ENCODE measurements around the gene RRP1B. TPM values are rescaled to one million over a fixed set of nuclear protein-coding genes. Genes with fewer than 3 reads are reported as not detected.

The RRP1B gene
- total RNA-seq, 6 experiments from 2014 or later = 8.0 to 17.0 (median 9.8) TPM

DNA sequence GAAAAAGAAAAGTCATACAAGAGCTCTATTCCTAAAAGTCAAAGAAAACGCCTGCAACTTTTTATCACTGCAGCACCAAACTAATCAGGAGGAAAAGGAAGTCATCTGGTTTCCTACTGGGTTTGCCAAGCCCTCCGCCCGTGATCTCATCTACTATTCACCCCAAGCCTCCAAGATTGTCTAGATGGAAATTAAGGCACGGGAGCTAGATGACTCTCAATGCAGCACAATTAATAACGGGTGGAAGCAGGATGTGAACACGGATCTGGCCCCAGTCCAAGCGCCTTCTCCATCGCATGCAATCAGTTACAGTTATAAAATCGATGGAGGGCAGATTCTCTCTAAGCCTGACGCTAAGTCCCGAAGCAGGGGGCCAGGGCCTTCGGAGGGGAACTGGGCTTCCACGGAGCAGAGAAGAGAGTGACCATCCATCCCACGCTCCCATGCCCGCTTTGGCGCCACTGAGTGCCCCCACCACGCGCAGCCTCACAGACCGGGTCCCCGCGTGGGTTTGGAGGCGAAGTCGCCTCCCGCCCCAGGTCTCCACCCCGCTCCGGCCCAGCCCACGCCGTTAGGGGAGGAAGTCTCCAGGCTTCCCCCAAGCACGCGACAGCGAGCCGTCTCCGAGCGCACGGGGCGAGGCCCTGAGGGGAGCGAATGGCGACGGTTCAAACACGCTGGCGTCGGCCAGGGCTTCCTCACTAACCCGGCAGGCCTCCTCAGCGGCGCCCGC is 1.8 kb upstream of the RRP1B start:
- ATAC-seq = peak in 2 of 4 donors; percentile 2 to 5
- WGBS (ENCODE audit: insufficient coverage, low coverage, low lambda C conversion rate, missing lambda C conversion rate) = 59% methylated on average over 18 of the region's 46 CpGs
- TF ChIP-seq CTCF (IDR thresholded peaks at IDR 0.05) (no peak), POLR2A (IDR thresholded peaks at IDR 0.05) (no peak)
- H3K9me3 ChIP-seq = no peaks in the 10 kb centered on the region
- DNase-seq = peak in 1 of 3 donors; percentile 33
- H3K36me3 ChIP-seq = peaks cover 0 to 3% (median 0%) of the 10 kb centered on the region in 4 donors
- H3K4me3 ChIP-seq = no peak overlapping the region
- no peaks in the 10 kb centered on the region for H3K27me3 ChIP-seq
- H3K4me1 ChIP-seq = peaks cover 0 to 20% (median 3%) of the 10 kb centered on the region in 4 donors
- intact Hi-C loops (cut with DNase I) = no loop called here
- H3K27ac ChIP-seq = no peak overlapping the region

GRCh38 chr21:43658088-43658741 is 1.1 kb upstream of the RRP1B start:
- H3K4me3 ChIP-seq = no peak overlapping the region
- no peaks in the 10 kb centered on the region for H3K9me3 ChIP-seq
- H3K4me1 ChIP-seq = peaks cover 0 to 20% (median 3%) of the 10 kb centered on the region in 4 donors
- intact Hi-C loops (cut with DNase I) = no loop called here
- DNase-seq = no peak
- 93% methylated on average over 17 of the region's 48 CpGs for WGBS (ENCODE audit: insufficient coverage, low coverage, low lambda C conversion rate, missing lambda C conversion rate)
- no peak for ATAC-seq
- H3K27ac ChIP-seq = no peak overlapping the region
- peaks cover 0 to 4% (median 0%) of the 10 kb centered on the region in 4 donors for H3K36me3 ChIP-seq
- no peaks in the 10 kb centered on the region for H3K27me3 ChIP-seq
- TF ChIP-seq POLR2A (IDR thresholded peaks at IDR 0.05) (no peak), CTCF (IDR thresholded peaks at IDR 0.05) (no peak)

- no peaks in the 10 kb centered on the region for H3K9me3 ChIP-seq
- H3K27me3 ChIP-seq = no peaks in the 10 kb centered on the region
- peak overlapping the region in 2 of 3 donors; percentile 84 to 85 for H3K27ac ChIP-seq
- DNase-seq (peak in 2 of 3 donors; percentile 52 to 62), ATAC-seq (peak in 2 of 4 donors; percentile 4 to 6)
- H3K4me3 ChIP-seq = peak overlapping the region; percentile 97 to 100 (median 98)
- H3K36me3 ChIP-seq = peaks cover 0 to 4% (median 1%) of the 10 kb centered on the region in 4 donors
- TF ChIP-seq CTCF (IDR thresholded peaks at IDR 0.05) (no peak), POLR2A (IDR thresholded peaks at IDR 0.05) (no peak)
- WGBS (ENCODE audit: insufficient coverage, low coverage, low lambda C conversion rate, missing lambda C conversion rate) = 68% methylated on average over 6 of the region's 23 CpGs
- H3K4me1 ChIP-seq = peaks cover 0 to 20% (median 3%) of the 10 kb centered on the region in 4 donors
- intact Hi-C loops (cut with DNase I) = no loop called here
These were observed 608 bp upstream of the RRP1B start for GRCh38 chr21:43658769-43659135.

GRCh38 chr21:43662286-43662685 is 2.9 kb downstream of the RRP1B start:
- WGBS (ENCODE audit: insufficient coverage, low coverage, low lambda C conversion rate, missing lambda C conversion rate) = 70% methylated on average over 6 of the region's 6 CpGs
- TF ChIP-seq CTCF (IDR thresholded peaks at IDR 0.05) = no peak
- no peak for TF ChIP-seq POLR2A (IDR thresholded peaks at IDR 0.05)
- H3K36me3 ChIP-seq = peaks cover 0 to 4% (median 1%) of the 10 kb centered on the region in 4 donors

More at GRCh38 chr21:43662286-43662685, 2.9 kb downstream of the RRP1B start:
- DNase-seq (no peak), ATAC-seq (no peak)
- no peak overlapping the region for H3K4me3 ChIP-seq
- H3K27ac ChIP-seq = no peak overlapping the region
- H3K4me1 ChIP-seq = peaks cover 0 to 16% (median 3%) of the 10 kb centered on the region in 4 donors
- intact Hi-C loops (cut with DNase I) = loop anchor here in 1 of 2 donors (10.0 kb wide), 1 partner anchor 53 kb away; the partner anchor contains the start of gene PDXK
- H3K27me3 ChIP-seq = no peaks in the 10 kb centered on the region
- H3K9me3 ChIP-seq = no peaks in the 10 kb centered on the region

Data from right lobe of liver (tissue), 6 donors.